Uterus (tissue), 2 donors: ENCODE results near the gene LRRC4C.

ENCODE experiments used
- POLR2A ChIP-seq, 2 donors: fragments of 450-650 bp; IDR thresholded peaks; one replicate each; pipeline ENCODE4 v1.6.1; 2016; ENCODE audit warnings: antibody characterized with exemption in 2 of 2, mild to moderate bottlenecking in 1 of 2, moderate library complexity in 1 of 2
- TF ChIP-seq, protein P1 (sequence below), 4 experiments: fragments of 200-600 bp in 2 of 4; fragments of 450-650 bp in 2 of 4; sonication (generic) in 2 of 4; IDR thresholded peaks; one replicate each; pipeline ENCODE4 v1.5.1; 2016 to 2019; ENCODE audit warnings: antibody characterized with exemption in 4 of 4, mild to moderate bottlenecking in 2 of 4, moderate library complexity in 1 of 4

DNA sequence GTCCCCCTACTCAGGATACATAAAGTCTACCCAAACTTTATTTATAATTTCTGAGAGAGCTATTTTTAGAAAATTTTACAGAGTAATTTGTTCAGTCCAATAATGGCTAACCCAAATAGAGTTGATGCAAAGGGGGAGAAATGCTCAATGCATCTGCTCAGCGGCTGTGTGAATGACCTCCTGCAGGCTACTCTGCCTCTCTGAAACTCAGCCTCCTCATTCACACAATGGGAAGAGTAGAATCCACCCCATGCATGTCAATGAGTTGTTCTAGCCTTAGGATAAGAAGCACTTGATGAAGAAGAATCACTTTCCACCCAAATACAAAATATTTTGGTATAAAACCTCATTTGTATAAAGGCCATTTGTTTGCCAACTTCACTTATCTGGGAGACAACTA is 1204.0 kb downstream of the LRRC4C start:
- TF ChIP-seq, protein P1, sequence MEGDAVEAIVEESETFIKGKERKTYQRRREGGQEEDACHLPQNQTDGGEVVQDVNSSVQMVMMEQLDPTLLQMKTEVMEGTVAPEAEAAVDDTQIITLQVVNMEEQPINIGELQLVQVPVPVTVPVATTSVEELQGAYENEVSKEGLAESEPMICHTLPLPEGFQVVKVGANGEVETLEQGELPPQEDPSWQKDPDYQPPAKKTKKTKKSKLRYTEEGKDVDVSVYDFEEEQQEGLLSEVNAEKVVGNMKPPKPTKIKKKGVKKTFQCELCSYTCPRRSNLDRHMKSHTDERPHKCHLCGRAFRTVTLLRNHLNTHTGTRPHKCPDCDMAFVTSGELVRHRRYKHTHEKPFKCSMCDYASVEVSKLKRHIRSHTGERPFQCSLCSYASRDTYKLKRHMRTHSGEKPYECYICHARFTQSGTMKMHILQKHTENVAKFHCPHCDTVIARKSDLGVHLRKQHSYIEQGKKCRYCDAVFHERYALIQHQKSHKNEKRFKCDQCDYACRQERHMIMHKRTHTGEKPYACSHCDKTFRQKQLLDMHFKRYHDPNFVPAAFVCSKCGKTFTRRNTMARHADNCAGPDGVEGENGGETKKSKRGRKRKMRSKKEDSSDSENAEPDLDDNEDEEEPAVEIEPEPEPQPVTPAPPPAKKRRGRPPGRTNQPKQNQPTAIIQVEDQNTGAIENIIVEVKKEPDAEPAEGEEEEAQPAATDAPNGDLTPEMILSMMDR (IDR thresholded peaks at IDR 0.05) = no peak
- TF ChIP-seq POLR2A (IDR thresholded peaks at IDR 0.05) = no peak
